ENCODE data around the gene BDKRB1. TPM values are rescaled to one million over a fixed set of nuclear protein-coding genes. Genes with fewer than 3 reads are reported as not detected.

BDKRB1 gene
- total RNA-seq, 4 donors from 2014 or later: 0.63 to 2.4 (median 2.2) TPM; not detected in 1

GRCh38 chr14:96275177-96276112 is 19.4 kb downstream of the BDKRB1 start:
- H3K4me3 ChIP-seq: no peak overlapping the region
- no peak for TF ChIP-seq POLR2A (IDR thresholded peaks at IDR 0.05)
- peak in 1 of 2 donors; percentile 38 for TF ChIP-seq EP300 (IDR thresholded peaks at IDR 0.05)
- TF ChIP-seq CTCF (IDR thresholded peaks at IDR 0.05): peak; percentile 80 to 94 (median 89)
- H3K27me3 ChIP-seq: no peaks in the 10 kb centered on the region
- peaks cover 0 to 42% (median 1%) of the 10 kb centered on the region in 4 donors for H3K9me3 ChIP-seq
- H3K27ac ChIP-seq: peak overlapping the region in 1 of 4 donors; percentile 26
- peak; percentile 49 to 68 for DNase-seq (ENCODE audit: low spot score in 2 of 2)
- peaks cover 0 to 17% (median 0%) of the 10 kb centered on the region in 4 donors for H3K4me1 ChIP-seq
- WGBS, 2 donors: 17% methylated on average over 17 of the region's 17 CpGs
- peaks cover 0 to 24% (median 0%) of the 10 kb centered on the region in 3 donors for H3K36me3 ChIP-seq

- no peaks in the 10 kb centered on the region for H3K27me3 ChIP-seq
- TF ChIP-seq POLR2A (IDR thresholded peaks at IDR 0.05) (no peak), CTCF (IDR thresholded peaks at IDR 0.05) (no peak), EP300 (IDR thresholded peaks at IDR 0.05) (no peak)
- peaks cover 0 to 37% (median 0%) of the 10 kb centered on the region in 3 donors for H3K36me3 ChIP-seq
- no peak for DNase-seq (ENCODE audit: low spot score in 2 of 2)
- H3K4me3 ChIP-seq: no peak overlapping the region
- H3K9me3 ChIP-seq: peaks cover 0 to 20% (median 1%) of the 10 kb centered on the region in 4 donors
- H3K27ac ChIP-seq: no peak overlapping the region
- H3K4me1 ChIP-seq: peaks cover 0 to 17% (median 0%) of the 10 kb centered on the region in 4 donors
- 94 to 100% methylated on average over 1 of the region's 1 CpG for WGBS, 2 donors
Measured at GRCh38 chr14:96277890-96278289, 21.9 kb downstream of the BDKRB1 start.

- H3K4me1 ChIP-seq: peaks cover 0 to 17% (median 0%) of the 10 kb centered on the region in 4 donors
- 57% methylated on average over 8 of the region's 8 CpGs for WGBS, 2 donors
- H3K36me3 ChIP-seq: peaks cover 0 to 53% (median 0%) of the 10 kb centered on the region in 3 donors
- TF ChIP-seq EP300 (IDR thresholded peaks at IDR 0.05): no peak
- no peak for TF ChIP-seq POLR2A (IDR thresholded peaks at IDR 0.05)
- TF ChIP-seq CTCF (IDR thresholded peaks at IDR 0.05): no peak
- DNase-seq (ENCODE audit: low spot score in 2 of 2): no peak
- H3K4me3 ChIP-seq: no peak overlapping the region
- no peaks in the 10 kb centered on the region for H3K27me3 ChIP-seq
- H3K27ac ChIP-seq: no peak overlapping the region
- peaks cover 0 to 20% (median 1%) of the 10 kb centered on the region in 4 donors for H3K9me3 ChIP-seq
Measured at GRCh38 chr14:96279564-96279963, 23.6 kb downstream of the BDKRB1 start.

GRCh38 chr14:96280104-96280503 is 24.1 kb downstream of the BDKRB1 start:
- peaks cover 0 to 12% (median 0%) of the 10 kb centered on the region in 4 donors for H3K4me1 ChIP-seq
- WGBS, 2 donors: 91 to 92% methylated on average over 2 of the region's 2 CpGs
- peaks cover 0 to 20% (median 1%) of the 10 kb centered on the region in 4 donors for H3K9me3 ChIP-seq
- TF ChIP-seq POLR2A (IDR thresholded peaks at IDR 0.05) (no peak), CTCF (IDR thresholded peaks at IDR 0.05) (no peak), EP300 (IDR thresholded peaks at IDR 0.05) (no peak)
- no peaks in the 10 kb centered on the region for H3K27me3 ChIP-seq
- H3K4me3 ChIP-seq: no peak overlapping the region
- no peak for DNase-seq (ENCODE audit: low spot score in 2 of 2)
- H3K36me3 ChIP-seq: peaks cover 0 to 58% (median 0%) of the 10 kb centered on the region in 3 donors
- no peak overlapping the region for H3K27ac ChIP-seq

- no peak for DNase-seq (ENCODE audit: low spot score in 2 of 2)
- Histone ChIP-seq H3K9me3 (peaks cover 0 to 20% (median 1%) of the 10 kb centered on the region in 4 donors), H3K4me1 (no peaks in the 10 kb centered on the region), H3K4me3 (no peak overlapping the region), H3K36me3 (peaks cover 0 to 70% (median 0%) of the 10 kb centered on the region in 3 donors), H3K27ac (no peak overlapping the region), H3K27me3 (no peaks in the 10 kb centered on the region)
- WGBS, 2 donors: 67 to 68% methylated on average over 4 of the region's 4 CpGs
- no peak for TF ChIP-seq EP300 (IDR thresholded peaks at IDR 0.05)
- no peak for TF ChIP-seq CTCF (IDR thresholded peaks at IDR 0.05)
- TF ChIP-seq POLR2A (IDR thresholded peaks at IDR 0.05): no peak
Measured at GRCh38 chr14:96281486-96281885, 25.5 kb downstream of the BDKRB1 start.

Data from tibial nerve (tissue), 4 donors.